ENCODE measurements around the gene INF2.

DNA sequence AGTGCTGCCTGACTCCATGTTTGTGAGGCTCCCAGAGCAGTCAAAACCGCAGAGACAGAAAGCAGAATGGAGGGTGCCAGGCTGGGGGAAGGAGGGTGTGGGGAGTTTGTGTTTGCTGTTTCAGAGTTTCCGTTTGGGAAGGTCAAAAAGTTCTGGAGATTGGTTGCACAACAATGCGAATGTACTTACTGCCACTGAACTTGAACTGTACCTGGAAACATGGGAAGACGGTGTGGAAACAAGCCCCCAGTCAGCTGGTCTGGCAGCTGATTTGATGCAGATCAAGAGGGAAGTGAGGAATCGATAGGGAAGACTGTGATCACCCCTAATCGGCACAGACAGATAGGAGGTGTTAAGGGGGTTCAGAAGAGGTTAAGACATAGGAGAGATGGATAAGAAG lies 35.3 kb upstream of the INF2 start:
- TF ChIP-seq EGR1 (IDR thresholded peaks at IDR 0.05) (no peak), CEBPB (IDR thresholded peaks at IDR 0.05) (no peak), RAD21 (IDR thresholded peaks at IDR 0.05; ENCODE audit: low read depth) (no peak), TAF1 (IDR thresholded peaks at IDR 0.05; ENCODE audit: low read depth) (no peak), YY1 (IDR thresholded peaks at IDR 0.05; ENCODE audit: low read depth) (no peak), CREB1 (IDR thresholded peaks at IDR 0.05; ENCODE audit: low read depth) (no peak)
- TF ChIP-seq, protein P1, sequence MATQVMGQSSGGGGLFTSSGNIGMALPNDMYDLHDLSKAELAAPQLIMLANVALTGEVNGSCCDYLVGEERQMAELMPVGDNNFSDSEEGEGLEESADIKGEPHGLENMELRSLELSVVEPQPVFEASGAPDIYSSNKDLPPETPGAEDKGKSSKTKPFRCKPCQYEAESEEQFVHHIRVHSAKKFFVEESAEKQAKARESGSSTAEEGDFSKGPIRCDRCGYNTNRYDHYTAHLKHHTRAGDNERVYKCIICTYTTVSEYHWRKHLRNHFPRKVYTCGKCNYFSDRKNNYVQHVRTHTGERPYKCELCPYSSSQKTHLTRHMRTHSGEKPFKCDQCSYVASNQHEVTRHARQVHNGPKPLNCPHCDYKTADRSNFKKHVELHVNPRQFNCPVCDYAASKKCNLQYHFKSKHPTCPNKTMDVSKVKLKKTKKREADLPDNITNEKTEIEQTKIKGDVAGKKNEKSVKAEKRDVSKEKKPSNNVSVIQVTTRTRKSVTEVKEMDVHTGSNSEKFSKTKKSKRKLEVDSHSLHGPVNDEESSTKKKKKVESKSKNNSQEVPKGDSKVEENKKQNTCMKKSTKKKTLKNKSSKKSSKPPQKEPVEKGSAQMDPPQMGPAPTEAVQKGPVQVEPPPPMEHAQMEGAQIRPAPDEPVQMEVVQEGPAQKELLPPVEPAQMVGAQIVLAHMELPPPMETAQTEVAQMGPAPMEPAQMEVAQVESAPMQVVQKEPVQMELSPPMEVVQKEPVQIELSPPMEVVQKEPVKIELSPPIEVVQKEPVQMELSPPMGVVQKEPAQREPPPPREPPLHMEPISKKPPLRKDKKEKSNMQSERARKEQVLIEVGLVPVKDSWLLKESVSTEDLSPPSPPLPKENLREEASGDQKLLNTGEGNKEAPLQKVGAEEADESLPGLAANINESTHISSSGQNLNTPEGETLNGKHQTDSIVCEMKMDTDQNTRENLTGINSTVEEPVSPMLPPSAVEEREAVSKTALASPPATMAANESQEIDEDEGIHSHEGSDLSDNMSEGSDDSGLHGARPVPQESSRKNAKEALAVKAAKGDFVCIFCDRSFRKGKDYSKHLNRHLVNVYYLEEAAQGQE (IDR thresholded peaks at IDR 0.05; ENCODE audit: low read depth): no peak
- TF ChIP-seq, protein P2, sequence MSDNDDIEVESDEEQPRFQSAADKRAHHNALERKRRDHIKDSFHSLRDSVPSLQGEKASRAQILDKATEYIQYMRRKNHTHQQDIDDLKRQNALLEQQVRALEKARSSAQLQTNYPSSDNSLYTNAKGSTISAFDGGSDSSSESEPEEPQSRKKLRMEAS (IDR thresholded peaks at IDR 0.05): no peak

All from Ishikawa (cell line).